ENCODE data around the gene HOXB4.

- TF ChIP-seq CTCF (IDR thresholded peaks at IDR 0.05), result no peak
- no peak for TF ChIP-seq POLR2A (IDR thresholded peaks at IDR 0.05)
Observed at GRCh38 chr17:48537316-48537715, 40.8 kb downstream of the HOXB4 start.

Measured in lower leg skin (tissue), 3 donors.